Activated CD8-positive, alpha-beta memory T cell treated with anti-CD3 and anti-CD28 coated beads for 24 hours (primary cell): ENCODE results near the gene REPS2.

ENCODE experiments used
- DNase-seq: peaks from one replicate; pipeline ENCODE4 v3.0.0-alpha.2; 2020

REPS2 gene

DNA sequence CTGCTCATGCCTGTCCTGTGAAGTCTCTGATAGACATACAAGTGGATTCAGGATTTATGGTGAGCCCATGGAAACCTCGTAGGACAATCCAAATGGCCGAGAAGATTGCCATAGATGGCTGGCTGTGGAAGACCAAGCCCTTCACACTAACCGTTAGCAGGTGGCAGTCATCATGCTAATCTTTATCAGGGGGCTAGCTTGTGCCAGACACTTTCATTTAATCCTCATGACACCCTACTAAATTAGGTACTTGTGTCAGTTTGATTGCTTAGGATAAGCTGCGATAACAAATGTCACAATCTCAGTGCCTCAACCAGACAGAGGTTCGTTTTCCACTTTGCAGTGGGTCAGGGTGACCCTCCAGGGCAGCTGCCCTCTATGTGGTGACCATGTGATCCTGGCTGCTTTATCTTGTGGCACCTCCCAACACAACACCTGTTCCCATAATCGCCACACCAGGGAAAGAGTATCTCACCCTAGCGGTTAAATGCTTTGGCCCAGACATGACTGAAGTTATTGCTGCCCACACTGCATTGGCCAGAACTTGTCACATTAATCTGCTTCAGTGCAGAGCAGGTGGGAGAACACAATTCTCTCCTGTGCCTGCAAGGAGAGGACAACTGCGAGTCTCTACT lies 60.8 kb downstream of the REPS2 start:
- no peak for DNase-seq

DNA sequence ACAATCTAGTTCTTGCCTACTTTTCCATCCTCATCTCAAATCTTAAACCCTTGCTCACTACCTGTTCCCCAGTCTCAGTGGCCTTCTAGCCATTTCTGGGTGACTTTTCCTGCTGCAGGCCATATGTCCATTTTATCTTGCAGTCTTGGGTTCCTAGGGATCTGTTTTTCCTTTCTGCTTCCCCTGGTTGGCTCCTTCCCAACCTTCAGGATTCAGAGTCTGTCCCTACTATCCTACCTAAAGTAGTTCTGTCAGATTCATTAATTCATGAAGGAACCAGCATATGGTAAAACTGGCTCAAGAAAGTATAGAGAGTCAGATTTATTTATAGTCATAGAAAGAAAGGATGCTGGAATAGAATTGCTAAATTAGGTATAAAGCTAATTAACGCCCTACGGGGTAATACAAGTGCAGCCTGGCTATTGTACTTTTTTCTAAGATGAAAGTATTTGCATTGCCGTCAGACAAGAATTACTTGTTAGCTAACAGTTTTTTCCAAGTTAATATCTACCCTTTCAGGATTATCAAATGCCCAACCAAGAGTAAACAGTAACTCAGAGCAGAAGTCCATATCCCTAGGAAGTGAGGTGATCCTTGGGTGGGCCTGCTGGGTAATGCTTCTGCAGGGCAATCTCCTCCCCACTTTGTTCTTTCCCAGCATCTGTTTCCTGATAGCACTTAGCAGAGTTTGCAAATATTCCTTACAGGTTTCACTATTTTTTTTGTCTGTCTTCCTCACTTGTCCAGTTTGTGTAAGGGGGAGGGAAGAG lies 63.6 kb downstream of the REPS2 start:
- no peak for DNase-seq

- DNase-seq, result no peak
These were observed 66.0 kb downstream of the REPS2 start for GRCh38 chrX:17012465-17012864.

- no peak for DNase-seq
These were observed 67.8 kb downstream of the REPS2 start for GRCh38 chrX:17014216-17014615.

DNA sequence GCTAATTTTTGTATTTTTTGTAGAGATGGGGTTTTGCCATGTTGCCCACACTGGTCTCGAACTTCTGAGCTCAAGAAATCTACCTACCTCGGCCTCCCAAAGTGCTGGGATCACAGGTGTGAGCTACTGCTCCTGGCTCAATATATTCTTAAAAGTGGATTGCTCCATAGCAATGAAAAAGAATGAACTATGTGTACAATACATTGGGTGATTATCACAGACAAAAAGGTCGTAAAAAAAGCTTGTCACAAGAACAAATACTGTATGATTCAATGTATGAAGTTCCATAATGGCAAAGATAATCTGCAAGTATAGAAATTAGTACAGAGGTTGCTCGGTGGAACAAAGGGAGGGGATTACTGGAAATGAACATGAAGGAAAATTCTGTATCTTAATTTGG lies 70.7 kb downstream of the REPS2 start:
- DNase-seq, result no peak

GRCh38 chrX:17020356-17020755 lies 73.9 kb downstream of the REPS2 start:
- no peak for DNase-seq

DNA sequence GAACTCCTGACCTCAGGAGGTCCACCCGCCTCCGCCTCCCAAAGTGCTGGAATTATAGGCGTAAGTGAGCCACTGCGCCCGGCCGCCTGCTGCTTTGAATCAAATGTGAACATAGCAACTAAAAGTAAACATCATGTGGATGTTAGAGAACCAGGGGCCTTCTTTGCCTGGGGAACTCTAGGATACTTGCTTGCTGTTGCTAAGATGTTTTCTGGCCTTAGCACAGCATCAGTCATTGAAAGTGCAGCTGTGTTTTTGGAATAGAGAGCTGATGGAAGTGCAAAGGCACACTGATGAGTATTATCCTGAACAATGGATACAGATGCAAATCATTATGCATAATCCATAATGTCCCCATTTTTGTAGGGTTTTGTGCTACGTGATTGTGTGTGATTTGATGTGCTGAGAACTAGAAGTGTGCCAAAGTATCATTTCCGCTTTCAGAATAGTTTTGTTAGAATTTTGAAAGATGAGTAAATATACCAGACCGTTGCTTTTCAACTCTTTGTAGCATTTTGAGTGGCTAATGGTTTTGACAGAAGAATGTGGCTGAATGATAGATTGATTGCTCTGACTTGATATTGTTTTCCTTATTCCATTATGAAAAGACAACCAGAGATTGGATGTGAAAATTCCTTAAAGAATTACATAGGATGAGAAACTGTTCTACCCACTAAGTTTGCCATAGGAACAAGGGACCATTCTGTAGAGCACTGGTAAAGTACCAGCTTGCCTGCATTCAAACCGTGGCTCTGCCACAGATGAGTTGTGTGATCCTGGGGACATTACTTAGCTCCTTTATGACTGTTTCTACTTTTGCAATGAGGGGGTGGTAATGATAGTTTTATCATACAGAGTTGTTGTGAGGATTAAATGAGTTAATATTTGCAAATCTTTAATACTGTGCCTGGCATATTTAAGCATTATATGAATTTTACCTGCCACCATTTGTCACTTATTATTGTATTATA lies 74.7 kb downstream of the REPS2 start:
- DNase-seq, result no peak

- no peak for DNase-seq
These were observed 75.6 kb downstream of the REPS2 start for GRCh38 chrX:17021851-17022604.

GRCh38 chrX:17023661-17024060 lies 77.2 kb downstream of the REPS2 start:
- DNase-seq, result no peak

- no peak for DNase-seq
These were observed 78.4 kb downstream of the REPS2 start for GRCh38 chrX:17024886-17025285.

DNA sequence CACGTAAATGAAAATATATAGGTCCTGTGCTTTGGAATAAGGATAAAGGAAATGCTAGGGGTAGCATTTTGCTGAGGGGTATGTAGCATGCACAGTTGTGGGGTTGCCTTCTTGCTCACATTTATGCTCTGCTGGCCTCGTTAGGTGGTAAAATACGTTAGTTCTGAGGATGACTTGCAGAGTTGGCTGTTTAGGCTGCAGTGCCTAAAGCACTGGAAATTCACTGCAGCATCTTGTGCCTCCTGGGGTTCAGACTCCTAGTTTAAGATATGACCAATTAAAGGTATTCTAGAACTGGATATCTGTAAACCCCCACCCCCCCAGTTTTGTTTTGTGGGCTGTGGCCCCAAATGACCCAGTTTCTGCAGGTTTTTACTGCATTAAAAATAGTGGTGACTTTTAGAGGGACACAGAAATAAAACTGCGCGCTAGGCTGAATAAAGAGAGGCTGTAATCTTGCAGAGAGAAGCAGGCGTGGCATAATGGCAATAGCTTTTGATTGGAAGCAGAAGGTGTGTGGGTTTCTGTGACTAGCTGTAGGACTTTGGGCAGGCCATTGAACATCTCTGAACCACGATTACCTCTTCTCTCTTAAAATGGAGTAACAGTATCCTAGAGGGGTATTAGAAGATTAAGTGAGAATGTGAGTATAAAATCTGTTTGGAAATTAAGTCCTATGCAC lies 79.3 kb downstream of the REPS2 start:
- no peak for DNase-seq

DNA sequence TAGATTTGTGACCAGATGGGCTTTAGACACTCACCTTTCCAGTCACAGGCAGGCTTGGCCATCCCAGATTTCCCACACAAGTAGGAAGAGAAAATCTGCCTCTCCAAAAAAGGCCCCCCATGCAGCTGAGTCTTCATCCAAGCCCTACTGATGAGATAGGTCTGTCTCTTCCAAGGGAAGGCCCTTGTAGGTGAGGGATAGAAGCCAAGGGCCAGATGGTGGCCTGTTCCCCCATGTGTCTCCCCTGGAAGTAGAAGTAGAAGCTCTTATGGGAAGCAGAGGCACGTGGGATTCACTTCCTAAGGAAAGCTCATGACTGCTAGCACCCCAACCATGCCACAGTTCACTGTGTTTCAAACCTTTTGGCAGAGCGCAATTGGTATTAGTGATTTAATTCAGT lies 81.5 kb downstream of the REPS2 start:
- no peak for DNase-seq

- no peak for DNase-seq
These were observed 81.9 kb downstream of the REPS2 start for GRCh38 chrX:17028356-17028755.

DNA sequence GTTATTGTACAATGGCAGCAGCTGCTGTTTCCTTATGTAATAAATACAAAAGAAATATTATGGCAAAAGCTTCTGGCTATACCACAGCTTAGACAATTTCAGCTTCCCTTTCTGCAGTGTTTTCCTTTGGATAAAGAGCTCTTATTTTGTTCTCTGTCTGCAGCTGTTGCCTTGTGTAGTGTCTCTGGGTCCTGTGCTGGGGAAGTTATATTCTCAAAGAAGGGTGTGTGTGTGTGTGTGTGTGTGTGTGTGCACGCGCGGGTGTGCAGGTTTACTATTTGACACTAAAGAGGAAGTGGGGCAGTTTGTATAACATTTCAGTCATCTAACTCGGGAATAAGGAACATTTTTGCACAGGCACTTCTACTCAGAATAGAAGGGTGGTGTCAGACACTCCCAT lies 83.6 kb downstream of the REPS2 start:
- no peak for DNase-seq

DNA sequence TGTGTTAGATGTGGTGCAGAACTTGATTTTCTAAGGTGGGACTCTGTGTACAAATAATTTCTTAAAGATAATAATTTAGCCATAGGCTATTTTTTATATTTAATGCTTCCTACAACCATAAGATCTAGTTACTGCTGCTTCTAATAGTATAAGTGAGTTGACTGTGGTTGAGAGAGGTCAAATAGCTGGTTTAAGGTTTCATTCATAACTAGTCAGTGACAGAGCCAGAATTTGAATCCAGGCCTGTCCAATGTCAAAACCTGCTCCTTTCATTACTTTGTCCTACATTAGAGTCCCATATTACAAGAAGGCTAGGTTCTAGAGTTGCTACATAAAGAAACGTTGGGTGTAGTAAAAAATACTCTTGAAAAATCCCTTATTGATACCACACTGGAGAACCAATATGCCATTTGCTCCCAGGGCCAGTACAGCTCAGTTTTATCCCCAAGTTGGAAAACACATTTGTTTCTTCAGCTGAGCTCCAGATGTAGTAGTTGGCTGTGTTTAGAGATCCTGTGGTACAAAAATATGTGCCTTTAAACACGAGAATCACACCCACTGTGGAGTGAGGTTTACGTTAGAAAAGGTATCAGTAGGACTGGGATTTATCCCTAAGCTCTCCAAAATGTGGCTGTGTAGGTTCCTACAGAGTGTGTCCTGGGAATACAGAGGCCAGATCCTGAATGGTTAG lies 84.3 kb downstream of the REPS2 start:
- DNase-seq, result no peak

DNA sequence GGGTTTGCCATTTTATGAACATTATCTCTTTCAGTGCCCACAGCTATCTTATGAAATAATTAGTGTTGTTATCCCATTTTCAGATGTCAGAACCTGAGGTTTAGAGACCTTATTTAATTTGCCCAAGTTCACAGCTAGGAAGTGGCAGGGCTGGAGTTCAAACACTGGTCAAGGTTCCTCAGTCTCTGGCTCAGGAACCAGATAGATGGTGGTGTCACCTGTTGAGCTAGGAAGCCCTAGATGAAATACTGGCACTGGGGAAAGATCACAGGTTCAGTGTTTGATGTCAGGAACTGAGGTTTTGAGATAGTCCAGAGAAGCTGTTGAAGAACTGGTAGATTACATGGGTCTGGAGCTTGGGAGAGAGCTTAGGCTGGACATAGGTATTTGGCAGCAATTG lies 85.4 kb downstream of the REPS2 start:
- DNase-seq, result no peak

DNA sequence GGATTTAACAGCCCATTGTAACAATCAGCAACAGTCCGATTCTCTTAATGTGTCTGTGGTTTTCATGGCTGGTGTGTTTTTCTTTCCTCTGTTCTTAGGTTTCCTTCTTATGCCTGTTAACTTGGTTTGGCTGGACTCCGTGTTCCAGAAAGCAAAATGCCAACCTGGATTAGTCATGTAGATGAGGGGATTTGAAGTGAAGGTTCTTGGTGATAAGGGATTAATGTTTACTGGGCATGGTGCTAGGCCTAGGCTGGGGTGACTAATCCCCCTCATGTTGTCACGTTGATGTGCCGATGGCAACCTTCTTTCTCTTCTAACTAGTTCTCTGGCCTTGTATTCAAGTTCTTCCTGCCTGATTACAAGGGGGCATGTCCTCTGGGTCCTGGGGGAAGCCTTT lies 85.9 kb downstream of the REPS2 start:
- DNase-seq, result no peak

DNA sequence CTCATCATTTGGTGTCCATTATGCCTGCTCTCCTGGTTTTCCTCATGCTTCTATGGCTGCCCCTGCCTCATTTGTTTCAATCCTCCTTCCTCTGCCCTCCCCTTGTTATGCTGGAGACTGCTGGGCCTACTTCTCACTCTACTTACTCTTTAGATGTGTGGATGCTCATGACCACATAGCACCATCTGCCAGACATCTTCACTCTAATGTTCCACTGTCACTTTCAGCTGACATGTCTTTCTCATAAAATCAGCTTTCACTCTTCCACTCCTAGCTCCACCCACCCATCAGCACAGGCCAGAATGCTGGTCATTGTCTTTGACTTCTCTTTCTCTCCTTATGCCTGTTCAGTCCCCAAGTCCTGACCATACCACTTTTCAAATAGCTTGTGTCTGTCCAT lies 86.8 kb downstream of the REPS2 start:
- DNase-seq, result no peak

GRCh38 chrX:17035111-17035510 lies 88.7 kb downstream of the REPS2 start:
- DNase-seq, result no peak

DNA sequence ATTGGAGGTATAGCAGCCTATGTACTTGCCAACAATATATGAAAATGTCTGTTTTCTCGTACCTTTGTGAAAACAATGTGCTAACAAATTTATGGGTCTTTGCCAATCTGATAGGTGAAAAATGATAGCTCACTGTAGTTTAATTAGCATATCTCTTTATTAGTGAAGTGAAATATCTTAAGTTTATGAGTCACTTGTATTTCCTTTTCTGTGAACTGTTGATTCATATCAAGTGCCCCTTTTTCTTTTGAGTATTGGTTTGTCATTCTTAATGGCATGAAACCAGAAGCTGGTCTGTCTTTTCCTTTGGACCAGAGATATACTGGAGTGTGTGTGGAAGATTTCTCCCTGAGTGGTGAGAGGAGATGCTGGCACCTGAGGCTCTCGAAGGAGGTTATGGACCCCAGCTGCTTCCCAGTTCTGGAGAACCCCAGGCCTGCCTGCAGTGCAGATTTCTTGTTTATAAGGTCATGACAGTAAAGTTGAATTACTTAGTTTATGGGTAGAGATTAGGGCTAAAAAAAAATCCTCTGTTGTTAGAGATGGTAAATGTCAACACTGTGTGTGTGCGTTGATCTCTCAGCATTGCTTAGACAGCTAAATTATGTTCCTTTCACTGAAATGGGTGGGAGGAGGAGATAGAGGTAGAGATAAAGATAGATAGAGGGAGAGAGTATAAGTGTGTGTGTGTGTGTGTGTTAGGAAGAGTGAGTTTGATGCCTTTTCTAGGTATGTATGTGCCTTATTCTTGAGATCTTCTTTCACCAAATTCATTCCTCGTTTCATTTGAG lies 89.9 kb downstream of the REPS2 start:
- DNase-seq, result no peak

DNA sequence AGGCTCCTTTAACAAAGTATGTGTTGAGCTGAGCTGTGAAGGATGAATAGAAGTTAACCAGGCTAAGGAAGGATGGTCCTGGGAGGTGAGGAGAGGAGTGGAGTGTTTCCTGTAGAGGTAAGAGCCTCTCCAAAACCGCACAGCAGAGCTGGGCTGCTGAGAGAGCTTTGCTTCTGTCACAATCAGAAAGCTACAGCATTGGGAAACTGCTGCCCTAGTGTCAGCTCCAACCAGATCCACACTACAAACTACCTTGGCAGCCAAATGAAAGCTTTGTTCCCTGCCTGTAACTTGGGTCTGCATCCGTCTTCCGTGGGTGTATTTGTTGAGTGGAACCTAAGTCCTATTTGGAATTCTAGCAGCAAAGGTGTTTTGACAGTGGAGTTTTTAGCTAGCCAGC lies 91.8 kb downstream of the REPS2 start:
- no peak for DNase-seq
